NCI-H748 treated with DMSO at 0.1 percent for 48 hours (cell line): Measurements from ENCODE around the gene CHD6.

ENCODE experiments used
- DNase-seq: peaks from one replicate; lab custom pipeline; 2025; lab: John Stamatoyannopoulos, UW

CHD6 gene

GRCh38 chr20:41425180-41425884 lies 192.8 kb downstream of the CHD6 start:
- no peak for DNase-seq

GRCh38 chr20:41424546-41424945 lies 193.6 kb downstream of the CHD6 start:
- no peak for DNase-seq

- no peak for DNase-seq
Measured at GRCh38 chr20:41424011-41424410, 194.2 kb downstream of the CHD6 start.

GRCh38 chr20:41422953-41423352 lies 195.2 kb downstream of the CHD6 start:
- no peak for DNase-seq

- no peak for DNase-seq
Measured at GRCh38 chr20:41418739-41419293, 199.4 kb downstream of the CHD6 start.

- no peak for DNase-seq
Measured at GRCh38 chr20:41418031-41418430, 200.1 kb downstream of the CHD6 start.

GRCh38 chr20:41415191-41415590 lies 203.0 kb downstream of the CHD6 start:
- no peak for DNase-seq

- DNase-seq = no peak
Measured at GRCh38 chr20:41413169-41413568, 205.0 kb downstream of the CHD6 start.

- DNase-seq = no peak
Measured at GRCh38 chr20:41412324-41413120, 205.7 kb downstream of the CHD6 start.

GRCh38 chr20:41411391-41411847 lies 206.8 kb downstream of the CHD6 start:
- no peak for DNase-seq

GRCh38 chr20:41408986-41409385 lies 209.2 kb downstream of the CHD6 start:
- no peak for DNase-seq

- no peak for DNase-seq
Measured at GRCh38 chr20:41408156-41408794, 209.9 kb downstream of the CHD6 start.

GRCh38 chr20:41407607-41408006 lies 210.6 kb downstream of the CHD6 start:
- no peak for DNase-seq

- no peak for DNase-seq
Measured at GRCh38 chr20:41406896-41407444, 211.2 kb downstream of the CHD6 start.

GRCh38 chr20:41406353-41406752 lies 211.8 kb downstream of the CHD6 start:
- no peak for DNase-seq

- DNase-seq = no peak
Measured at GRCh38 chr20:41405436-41405835, 212.7 kb downstream of the CHD6 start.

GRCh38 chr20:41403604-41404003 lies 214.6 kb downstream of the CHD6 start:
- no peak for DNase-seq

- DNase-seq = no peak
Measured at GRCh38 chr20:41398408-41398807, 219.8 kb downstream of the CHD6 start.

GRCh38 chr20:41395667-41396664 lies 222.2 kb downstream of the CHD6 start:
- no peak for DNase-seq

- no peak for DNase-seq
Measured at GRCh38 chr20:41394931-41395666, 223.1 kb downstream of the CHD6 start.
